Type B pancreatic cell (in vitro differentiated cells): Measurements from ENCODE around the gene LCE5A. TPM values are rescaled to one million over a fixed set of nuclear protein-coding genes. Genes with fewer than 3 reads are reported as not detected.
"Not testable (repeated sequence)": the region's sequence is repeated elsewhere in the genome, so short reads cannot be mapped to it uniquely, and the experiment has no call there.

Experiments used
- DNase-seq: peaks from one replicate; pipeline ENCODE4 v3.0.0; 2021; ENCODE audit warnings: mixed read lengths; ENCODE audit not compliant: unreplicated experiment; ENCODE audit errors: extremely low spot score
- H3K27ac Mint-ChIP-seq: 2 replicates; pipeline ENCODE4 v1.8.0; 2021; ENCODE audit warnings: mild to moderate bottlenecking, mixed read lengths
- H3K27me3 Mint-ChIP-seq: 2 replicates; pipeline ENCODE4 v1.8.0; 2021; ENCODE audit warnings: mixed read lengths
- H3K36me3 Mint-ChIP-seq: 2 replicates; pipeline ENCODE4 v1.8.0; 2021; ENCODE audit warnings: mixed read lengths
- H3K4me1 Mint-ChIP-seq: one replicate; pipeline ENCODE4 v1.8.0; 2021; ENCODE audit warnings: mixed read lengths; ENCODE audit not compliant: unreplicated experiment
- H3K4me3 Mint-ChIP-seq: 2 replicates; pipeline ENCODE4 v1.8.0; 2021; ENCODE audit warnings: mild to moderate bottlenecking, mixed read lengths
- H3K9me3 Mint-ChIP-seq: 2 replicates; pipeline ENCODE4 v1.8.0; 2021; ENCODE audit warnings: mixed read lengths
- CTCF ChIP-seq: fragments of 200-600 bp; sonication (generic); conservative IDR thresholded peaks from 2 replicates; pipeline ENCODE4 v1.5.0; 2021; ENCODE audit warnings: antibody characterized with exemption, mild to moderate bottlenecking
- total RNA-seq: library from RNA; stranded (reverse); gene quantifications from 2 replicates; pipeline ENCODE4 v1.2.1, GENCODE V29; 2021; ENCODE audit warnings: low replicate concordance

LCE5A gene
- total RNA-seq, 1 donor from 2014 or later, result not detected

- peak; percentile 26 for TF ChIP-seq CTCF
- Mint-ChIP-seq H3K4me1 (no peaks in the 10 kb centered on the region), H3K27ac (no peak overlapping the region), H3K36me3 (no peaks in the 10 kb centered on the region), H3K4me3 (no peak overlapping the region), H3K9me3 (peaks cover 9% of the 10 kb centered on the region), H3K27me3 (no peaks in the 10 kb centered on the region)
- DNase-seq, result no peak
Measured at GRCh38 chr1:152479792-152480595, 30.6 kb upstream of the LCE5A start.

DNA sequence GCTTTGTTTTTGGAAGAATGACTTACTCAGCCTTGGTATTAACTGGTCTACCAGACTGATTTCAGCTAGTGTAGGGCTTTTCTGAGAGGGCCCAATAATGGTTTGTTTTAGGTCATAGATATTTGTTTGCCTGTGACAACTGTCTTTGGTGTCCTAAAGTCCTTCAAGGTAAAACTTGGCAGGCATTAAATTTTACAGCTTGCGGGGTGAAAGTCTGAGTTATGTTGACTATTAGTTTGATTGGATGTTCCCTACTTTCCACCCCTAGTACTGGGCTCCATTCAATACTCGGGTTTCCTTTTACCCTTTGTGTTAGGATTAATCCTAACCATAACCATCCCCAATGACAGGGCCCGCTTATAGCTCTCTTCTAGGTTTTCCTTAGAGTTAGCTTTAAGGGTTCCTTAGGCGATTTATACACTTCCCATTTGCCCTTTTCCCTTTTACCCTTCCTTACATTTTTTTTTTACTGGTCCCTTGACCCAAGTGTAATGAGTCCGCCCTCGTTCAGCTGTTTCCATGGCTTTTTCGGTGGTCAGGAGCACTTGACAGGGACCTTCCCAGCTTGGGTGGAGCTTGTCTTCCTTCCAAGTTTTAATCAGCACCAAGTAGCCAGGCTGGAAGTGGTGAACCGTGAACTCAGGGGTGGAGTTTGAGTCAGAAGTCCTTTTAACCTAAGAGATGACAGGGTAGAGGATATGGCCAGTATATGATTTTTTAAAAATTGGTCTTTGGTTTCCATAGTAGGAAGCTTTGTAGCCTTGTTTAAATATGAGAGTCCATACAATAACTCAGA lies 28.5 kb upstream of the LCE5A start:
- Mint-ChIP-seq H3K4me3 (no peak overlapping the region), H3K27me3 (no peaks in the 10 kb centered on the region), H3K4me1 (no peaks in the 10 kb centered on the region), H3K9me3 (peaks cover 6% of the 10 kb centered on the region), H3K36me3 (no peaks in the 10 kb centered on the region), H3K27ac (no peak overlapping the region)
- DNase-seq, result no peak
- TF ChIP-seq CTCF, result no peak

DNA sequence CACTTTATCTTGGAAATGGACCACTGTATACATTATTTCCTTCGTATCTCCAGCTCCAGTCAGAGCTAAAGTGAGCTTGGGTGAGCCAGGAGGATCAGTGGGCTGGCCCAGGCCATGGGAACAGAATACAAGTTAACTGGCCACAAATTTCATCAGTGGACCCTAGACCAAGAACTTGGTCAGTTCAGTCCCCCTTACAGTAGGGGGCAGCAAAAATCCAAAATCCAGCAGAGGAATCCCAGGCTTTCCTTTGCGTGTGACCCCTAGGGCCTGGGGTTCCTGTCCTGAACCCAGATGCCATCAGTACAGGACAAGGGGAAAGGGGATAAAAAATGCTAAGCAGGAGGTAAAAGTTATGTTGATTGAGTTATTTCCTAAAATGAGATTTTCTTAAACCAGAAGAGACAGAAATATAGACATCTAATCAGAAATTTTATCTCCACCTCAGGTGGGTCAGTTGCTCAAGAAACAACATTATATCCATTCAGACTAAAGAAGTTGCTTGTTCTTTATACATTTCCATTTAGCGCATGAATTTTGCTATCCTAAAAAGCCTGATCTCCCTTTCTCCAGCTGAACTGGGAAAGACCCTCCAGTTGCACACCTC lies 24.1 kb upstream of the LCE5A start:
- no peaks in the 10 kb centered on the region for H3K4me1 Mint-ChIP-seq
- H3K4me3 Mint-ChIP-seq, result no peak overlapping the region
- DNase-seq, result no peak
- H3K27me3 Mint-ChIP-seq, result no peaks in the 10 kb centered on the region
- H3K36me3 Mint-ChIP-seq, result no peaks in the 10 kb centered on the region
- no peak overlapping the region for H3K27ac Mint-ChIP-seq
- TF ChIP-seq CTCF, result no peak
- peaks cover 4% of the 10 kb centered on the region for H3K9me3 Mint-ChIP-seq

DNA sequence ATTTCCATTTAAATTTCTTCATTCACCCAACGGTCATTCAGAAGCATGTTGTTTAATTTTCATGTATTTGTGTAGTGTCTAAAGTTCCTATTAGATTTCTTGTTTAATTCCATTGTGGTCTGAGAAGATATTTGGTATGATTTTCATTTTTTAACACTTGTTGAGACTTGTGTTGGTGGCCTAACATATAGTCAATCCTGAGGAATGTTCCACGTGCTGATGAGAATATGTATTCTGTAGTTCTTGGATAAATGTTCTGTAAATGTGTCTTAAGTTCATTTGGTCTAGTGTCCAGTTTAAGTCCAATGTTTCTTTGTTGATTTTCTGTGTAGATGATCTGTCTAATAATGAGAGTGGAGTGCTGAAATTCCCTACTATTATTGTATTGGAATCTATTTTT lies 22.7 kb upstream of the LCE5A start:
- H3K4me3 Mint-ChIP-seq, result no peak overlapping the region
- TF ChIP-seq CTCF, result no peak
- no peak overlapping the region for H3K27ac Mint-ChIP-seq
- H3K27me3 Mint-ChIP-seq, result no peaks in the 10 kb centered on the region
- H3K9me3 Mint-ChIP-seq, result peaks cover 4% of the 10 kb centered on the region
- no peaks in the 10 kb centered on the region for H3K36me3 Mint-ChIP-seq
- DNase-seq, result no peak
- H3K4me1 Mint-ChIP-seq, result no peaks in the 10 kb centered on the region

DNA sequence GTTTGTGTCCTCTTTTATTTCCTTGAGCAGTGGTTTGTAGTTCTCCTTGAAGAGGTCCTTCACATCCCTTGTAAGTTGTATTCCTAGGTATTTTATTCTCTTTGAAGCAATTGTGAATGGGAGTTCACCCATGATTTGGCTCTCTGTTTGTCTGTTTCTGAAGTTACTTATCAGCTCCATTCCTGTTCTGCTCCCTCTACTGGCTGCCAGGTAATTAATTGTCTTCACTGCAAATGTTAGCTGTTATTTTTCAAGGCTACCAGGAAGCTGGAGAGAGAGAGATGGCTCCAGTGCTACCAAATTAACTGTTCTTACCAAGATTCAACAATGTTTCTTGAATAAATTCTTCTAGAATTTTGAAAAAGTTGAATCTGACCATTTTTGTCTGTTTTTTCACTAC lies 19.1 kb upstream of the LCE5A start:
- not testable (repeated sequence) for H3K4me1 Mint-ChIP-seq, H3K4me3 Mint-ChIP-seq, DNase-seq, H3K36me3 Mint-ChIP-seq, H3K27me3 Mint-ChIP-seq, H3K9me3 Mint-ChIP-seq, H3K27ac Mint-ChIP-seq
